DOHH2 (cell line): ENCODE data around the gene KIF2A.

ENCODE experiments used
- EZH2phosphoT487 ChIP-seq: fragments of 200-600 bp; sonication (generic); IDR thresholded peaks from 2 replicates; pipeline ENCODE4 v1.6.1; 2017; ENCODE audit warnings: borderline replicate concordance, mild to moderate bottlenecking, antibody characterized with exemption, low read length, moderate library complexity, mixed read lengths
- TF ChIP-seq, protein P1 (sequence below): fragments of 200-600 bp; sonication (generic); IDR thresholded peaks from one replicate; pipeline ENCODE4 v1.5.1; 2014; ENCODE audit warnings: antibody characterized with exemption, mild to moderate bottlenecking, low read depth, low read length; ENCODE audit not compliant: poor library complexity, severe bottlenecking

DNA sequence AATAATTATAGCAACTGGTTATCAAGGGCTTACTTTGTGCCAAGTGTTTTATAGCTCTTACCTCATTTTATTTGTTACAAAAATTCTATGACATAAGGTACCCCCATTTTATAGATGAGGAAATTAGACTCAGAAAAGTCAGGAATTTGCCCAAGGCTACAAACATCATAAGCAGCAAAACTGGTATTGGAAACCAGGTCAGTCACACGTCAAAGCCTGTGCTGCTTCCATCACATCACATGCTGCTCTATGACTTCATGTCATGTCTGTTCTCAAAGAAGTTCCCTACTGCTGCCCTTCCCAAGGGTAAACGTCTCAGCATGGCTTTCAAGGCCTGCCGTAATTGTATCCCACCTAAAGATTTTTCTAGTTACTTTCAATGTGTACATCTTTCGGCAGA is 6.9 kb upstream of the KIF2A start:
- TF ChIP-seq, protein P1, sequence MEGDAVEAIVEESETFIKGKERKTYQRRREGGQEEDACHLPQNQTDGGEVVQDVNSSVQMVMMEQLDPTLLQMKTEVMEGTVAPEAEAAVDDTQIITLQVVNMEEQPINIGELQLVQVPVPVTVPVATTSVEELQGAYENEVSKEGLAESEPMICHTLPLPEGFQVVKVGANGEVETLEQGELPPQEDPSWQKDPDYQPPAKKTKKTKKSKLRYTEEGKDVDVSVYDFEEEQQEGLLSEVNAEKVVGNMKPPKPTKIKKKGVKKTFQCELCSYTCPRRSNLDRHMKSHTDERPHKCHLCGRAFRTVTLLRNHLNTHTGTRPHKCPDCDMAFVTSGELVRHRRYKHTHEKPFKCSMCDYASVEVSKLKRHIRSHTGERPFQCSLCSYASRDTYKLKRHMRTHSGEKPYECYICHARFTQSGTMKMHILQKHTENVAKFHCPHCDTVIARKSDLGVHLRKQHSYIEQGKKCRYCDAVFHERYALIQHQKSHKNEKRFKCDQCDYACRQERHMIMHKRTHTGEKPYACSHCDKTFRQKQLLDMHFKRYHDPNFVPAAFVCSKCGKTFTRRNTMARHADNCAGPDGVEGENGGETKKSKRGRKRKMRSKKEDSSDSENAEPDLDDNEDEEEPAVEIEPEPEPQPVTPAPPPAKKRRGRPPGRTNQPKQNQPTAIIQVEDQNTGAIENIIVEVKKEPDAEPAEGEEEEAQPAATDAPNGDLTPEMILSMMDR, result no peak
- TF ChIP-seq EZH2phosphoT487, result no peak
